GM12891 (cell line): ENCODE results near the gene CXCL13.

Experiments used
- PAX5 ChIP-seq: IDR thresholded peaks from 2 replicates; pipeline ENCODE4 v1.6.1; 2011; ENCODE audit warnings: low read length, moderate library complexity, mild to moderate bottlenecking; ENCODE audit not compliant: insufficient read depth, severe bottlenecking
- POLR2A ChIP-seq: IDR thresholded peaks from 2 replicates; pipeline ENCODE4 v1.6.1; 2011; ENCODE audit warnings: low read depth, low read length, control low read depth
- POLR2AphosphoS5 ChIP-seq: IDR thresholded peaks from 2 replicates; pipeline ENCODE4 v1.6.1; 2011; ENCODE audit warnings: low read depth, low read length, control low read depth
- SPI1 ChIP-seq: IDR thresholded peaks from 2 replicates; pipeline ENCODE4 v1.6.1; 2011; ENCODE audit warnings: low read depth, low read length, control low read depth
- TAF1 ChIP-seq: IDR thresholded peaks from 2 replicates; pipeline ENCODE4 v1.6.1; 2011; ENCODE audit warnings: low read depth, low read length, control low read depth

DNA sequence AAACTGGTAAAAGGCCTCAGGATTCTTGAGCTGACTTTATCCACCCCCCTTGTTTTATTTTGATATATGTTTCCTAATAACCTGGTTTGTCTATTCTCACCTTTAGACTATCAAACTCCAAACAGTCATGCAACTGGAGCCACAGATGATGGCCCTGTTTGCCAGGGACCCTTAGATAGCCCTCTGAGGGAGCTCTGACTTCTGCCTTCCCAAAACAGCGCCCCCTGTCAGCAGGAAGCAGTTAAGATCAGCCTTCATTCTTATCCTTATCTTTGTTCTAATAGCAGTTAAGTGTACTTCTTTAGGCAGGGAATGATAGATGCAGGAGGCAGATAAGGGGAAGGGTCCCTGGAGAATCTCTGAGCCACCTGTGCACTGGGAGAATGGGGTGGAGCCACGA, 27.5 kb upstream of the CXCL13 start:
- TF ChIP-seq POLR2AphosphoS5, result no peak
- no peak for TF ChIP-seq TAF1
- TF ChIP-seq POLR2A, result no peak
- no peak for TF ChIP-seq PAX5
- no peak for TF ChIP-seq SPI1
